Measurements from ENCODE around the gene MPND.
A peak's percentile ranks its signal among the peaks of the same experiment; 100 is the strongest.

The MPND gene

GRCh38 chr19:4304538-4305256 is 38.7 kb upstream of the MPND start, which contains the start of gene FSD1:
TSS of gene FSD1 (plus strand) at chr19:4304598. CDS start at chr19:4304747, 149 bp downstream.
- Histone ChIP-seq H3K27me3 (ENCODE audit: insufficient read depth, low read length) (no peaks in the 10 kb centered on the region), H3K27ac (ENCODE audit: low read depth, low read length) (no peak within 1 kb of the TSS), H3K4me1 (ENCODE audit: control insufficient read depth, insufficient read depth, low read length, unreplicated experiment) (no peaks in the 10 kb centered on the region), H2AFZ (ENCODE audit: low read length, unreplicated experiment) (no peak within 1 kb of the TSS), H3K79me2 (ENCODE audit: control insufficient read depth, insufficient read depth, low read length, unreplicated experiment) (no peaks in the 10 kb centered on the region), H3K36me3 (ENCODE audit: insufficient read depth, low read length) (no peaks in the 10 kb centered on the region), H3K4me3 (ENCODE audit: low read depth, low read length) (peak within 1 kb of the TSS; percentile 55)

GRCh38 chr19:4305257-4305612 is 38.1 kb upstream of the MPND start:
- H3K4me3 ChIP-seq (ENCODE audit: low read depth, low read length): no peak overlapping the region; the same call in 1 of the 2 replicates
- H2AFZ ChIP-seq (ENCODE audit: low read length, unreplicated experiment): no peak overlapping the region
- no peaks in the 10 kb centered on the region for H3K79me2 ChIP-seq (ENCODE audit: control insufficient read depth, insufficient read depth, low read length, unreplicated experiment)
- H3K4me1 ChIP-seq (ENCODE audit: control insufficient read depth, insufficient read depth, low read length, unreplicated experiment): no peaks in the 10 kb centered on the region
- H3K36me3 ChIP-seq (ENCODE audit: insufficient read depth, low read length): 0 out of 2 replicates have a peak, but pooled peaks cover under 1% of the 10 kb centered on the region
- H3K27ac ChIP-seq (ENCODE audit: low read depth, low read length): no peak overlapping the region
- H3K27me3 ChIP-seq (ENCODE audit: insufficient read depth, low read length): no peaks in the 10 kb centered on the region

GRCh38 chr19:4305659-4306058 is 37.7 kb upstream of the MPND start:
- H3K27ac ChIP-seq (ENCODE audit: low read depth, low read length): no peak overlapping the region
- no peak overlapping the region for H2AFZ ChIP-seq (ENCODE audit: low read length, unreplicated experiment)
- H3K36me3 ChIP-seq (ENCODE audit: insufficient read depth, low read length): peaks cover 5% of the 10 kb centered on the region; the same call in 1 of the 2 replicates
- H3K79me2 ChIP-seq (ENCODE audit: control insufficient read depth, insufficient read depth, low read length, unreplicated experiment): no peaks in the 10 kb centered on the region
- H3K4me1 ChIP-seq (ENCODE audit: control insufficient read depth, insufficient read depth, low read length, unreplicated experiment): no peaks in the 10 kb centered on the region
- H3K27me3 ChIP-seq (ENCODE audit: insufficient read depth, low read length): no peaks in the 10 kb centered on the region
- no peak overlapping the region for H3K4me3 ChIP-seq (ENCODE audit: low read depth, low read length)

GRCh38 chr19:4310247-4311121 is 32.9 kb upstream of the MPND start:
- Histone ChIP-seq H3K4me1 (ENCODE audit: control insufficient read depth, insufficient read depth, low read length, unreplicated experiment) (no peaks in the 10 kb centered on the region), H2AFZ (ENCODE audit: low read length, unreplicated experiment) (no peak overlapping the region), H3K27ac (ENCODE audit: low read depth, low read length) (no peak overlapping the region)

GRCh38 chr19:4313847-4314490 is 29.4 kb upstream of the MPND start:
- no peaks in the 10 kb centered on the region for H3K27me3 ChIP-seq (ENCODE audit: insufficient read depth, low read length)
- no peak overlapping the region for H3K27ac ChIP-seq (ENCODE audit: low read depth, low read length)
- H3K36me3 ChIP-seq (ENCODE audit: insufficient read depth, low read length): peaks cover 12% of the 10 kb centered on the region; the same call in 1 of the 2 replicates
- no peak overlapping the region for H2AFZ ChIP-seq (ENCODE audit: low read length, unreplicated experiment)
- no peaks in the 10 kb centered on the region for H3K79me2 ChIP-seq (ENCODE audit: control insufficient read depth, insufficient read depth, low read length, unreplicated experiment)
- no peaks in the 10 kb centered on the region for H3K4me1 ChIP-seq (ENCODE audit: control insufficient read depth, insufficient read depth, low read length, unreplicated experiment)
- H3K4me3 ChIP-seq (ENCODE audit: low read depth, low read length): no peak overlapping the region

More at GRCh38 chr19:4310247-4311121, 32.9 kb upstream of the MPND start:
- no peaks in the 10 kb centered on the region for H3K27me3 ChIP-seq (ENCODE audit: insufficient read depth, low read length)
- no peak overlapping the region for H3K4me3 ChIP-seq (ENCODE audit: low read depth, low read length)
- peaks cover 9% of the 10 kb centered on the region; the same call in 1 of the 2 replicates for H3K36me3 ChIP-seq (ENCODE audit: insufficient read depth, low read length)
- no peaks in the 10 kb centered on the region for H3K79me2 ChIP-seq (ENCODE audit: control insufficient read depth, insufficient read depth, low read length, unreplicated experiment)

- Histone ChIP-seq H3K27me3 (ENCODE audit: insufficient read depth, low read length) (no peaks in the 10 kb centered on the region), H2AFZ (ENCODE audit: low read length, unreplicated experiment) (no peak overlapping the region), H3K36me3 (ENCODE audit: insufficient read depth, low read length) (peaks cover 3% of the 10 kb centered on the region; the same call in 1 of the 2 replicates)
Observed at GRCh38 chr19:4316956-4317355, 26.4 kb upstream of the MPND start.

GRCh38 chr19:4318460-4318859 is 24.9 kb upstream of the MPND start:
- Histone ChIP-seq H2AFZ (ENCODE audit: low read length, unreplicated experiment) (no peak overlapping the region), H3K27me3 (ENCODE audit: insufficient read depth, low read length) (no peaks in the 10 kb centered on the region), H3K4me1 (ENCODE audit: control insufficient read depth, insufficient read depth, low read length, unreplicated experiment) (no peaks in the 10 kb centered on the region), H3K79me2 (ENCODE audit: control insufficient read depth, insufficient read depth, low read length, unreplicated experiment) (no peaks in the 10 kb centered on the region), H3K4me3 (ENCODE audit: low read depth, low read length) (no peak overlapping the region), H3K36me3 (ENCODE audit: insufficient read depth, low read length) (peaks cover 3% of the 10 kb centered on the region; the same call in 1 of the 2 replicates), H3K27ac (ENCODE audit: low read depth, low read length) (no peak overlapping the region)

More at GRCh38 chr19:4316956-4317355, 26.4 kb upstream of the MPND start:
- Histone ChIP-seq H3K79me2 (ENCODE audit: control insufficient read depth, insufficient read depth, low read length, unreplicated experiment) (no peaks in the 10 kb centered on the region), H3K27ac (ENCODE audit: low read depth, low read length) (no peak overlapping the region), H3K4me3 (ENCODE audit: low read depth, low read length) (no peak overlapping the region), H3K4me1 (ENCODE audit: control insufficient read depth, insufficient read depth, low read length, unreplicated experiment) (no peaks in the 10 kb centered on the region)

- Histone ChIP-seq H2AFZ (ENCODE audit: low read length, unreplicated experiment) (no peak overlapping the region), H3K27me3 (ENCODE audit: insufficient read depth, low read length) (no peaks in the 10 kb centered on the region), H3K4me3 (ENCODE audit: low read depth, low read length) (no peak overlapping the region), H3K79me2 (ENCODE audit: control insufficient read depth, insufficient read depth, low read length, unreplicated experiment) (no peaks in the 10 kb centered on the region), H3K4me1 (ENCODE audit: control insufficient read depth, insufficient read depth, low read length, unreplicated experiment) (no peaks in the 10 kb centered on the region), H3K27ac (ENCODE audit: low read depth, low read length) (no peak overlapping the region), H3K36me3 (ENCODE audit: insufficient read depth, low read length) (peaks cover 3% of the 10 kb centered on the region; the same call in 1 of the 2 replicates)
Observed at GRCh38 chr19:4319067-4319718, 24.2 kb upstream of the MPND start.

- no peaks in the 10 kb centered on the region for H3K79me2 ChIP-seq (ENCODE audit: control insufficient read depth, insufficient read depth, low read length, unreplicated experiment)
- no peak overlapping the region for H3K27ac ChIP-seq (ENCODE audit: low read depth, low read length)
- no peaks in the 10 kb centered on the region for H3K4me1 ChIP-seq (ENCODE audit: control insufficient read depth, insufficient read depth, low read length, unreplicated experiment)
- no peaks in the 10 kb centered on the region for H3K27me3 ChIP-seq (ENCODE audit: insufficient read depth, low read length)
- peaks cover 3% of the 10 kb centered on the region; the same call in 1 of the 2 replicates for H3K36me3 ChIP-seq (ENCODE audit: insufficient read depth, low read length)
- no peak overlapping the region for H2AFZ ChIP-seq (ENCODE audit: low read length, unreplicated experiment)
- H3K4me3 ChIP-seq (ENCODE audit: low read depth, low read length): no peak overlapping the region
Observed at GRCh38 chr19:4320419-4320818, 22.9 kb upstream of the MPND start.

Data from ACC112 (cell line).